Measurements from ENCODE around the gene NHERF1. TPM values are rescaled to one million over a fixed set of nuclear protein-coding genes. Genes with fewer than 3 reads are reported as not detected.

NHERF1 gene
- total and polyA plus RNA-seq, 2 donors (not counting 1 experiment from before 2014, with no cell fraction given): 56.2 to 81.8 TPM

- Histone ChIP-seq H3K4me2 (replicated peaks; ENCODE audit: low read depth, low read length, poor library complexity, severe bottlenecking) (no peak overlapping the region), H3K4me1 (ENCODE audit: control insufficient read depth in 2 of 2, insufficient read depth in 2 of 2, low read length in 2 of 2) (peaks cover 15 to 19% of the 10 kb centered on the region in 2 donors), H2AFZ (ENCODE audit: insufficient read depth, low read depth, low read length, poor library complexity, severe bottlenecking) (no peak overlapping the region), H3K79me2 (ENCODE audit: control insufficient read depth, insufficient read depth, low read length) (peaks cover 27% of the 10 kb centered on the region), H3K9me3 (ENCODE audit: control extremely low read depth in 1 of 3, control insufficient read depth in 2 of 3, insufficient read depth in 1 of 3, low read length in 2 of 3) (no peaks in the 10 kb centered on the region), H3K36me3 (replicated peaks in 1 of 2; ENCODE audit: control extremely low read depth in 1 of 2, control insufficient read depth in 1 of 2, extremely low read depth in 1 of 2, insufficient read depth in 2 of 2, low read length in 1 of 2) (peaks cover 1 to 51% of the 10 kb centered on the region in 2 experiments), H3K4me3 (ENCODE audit: control extremely low read depth in 1 of 5, extremely low read depth in 1 of 5, insufficient read depth in 1 of 5, low read depth in 2 of 5, low read length in 4 of 5) (no peak overlapping the region), H3K27me3 (replicated peaks in 1 of 4; ENCODE audit: control extremely low read depth in 1 of 4, control insufficient read depth in 3 of 4, insufficient read depth in 4 of 4, low read length in 3 of 4) (no peaks in the 10 kb centered on the region), H3K9ac (ENCODE audit: low read length) (no peak overlapping the region), H3K27ac (ENCODE audit: low read length in 2 of 2) (no peak overlapping the region), H4K20me1 (ENCODE audit: control insufficient read depth, insufficient read depth, low read length, poor library complexity, severe bottlenecking) (peaks cover 51% of the 10 kb centered on the region)
- no peaks in the 10 kb centered on the region for H3K27me3 Mint-ChIP-seq
- H3K9me3 Mint-ChIP-seq (ENCODE audit: insufficient read depth): no peaks in the 10 kb centered on the region
- WGBS (ENCODE audit: insufficient coverage): 96% methylated on average over 6 of the region's 6 CpGs
- peaks cover 38% of the 10 kb centered on the region for H3K4me1 Mint-ChIP-seq
- H3K4me3 Mint-ChIP-seq: peak overlapping the region; percentile 50
- TF ChIP-seq EZH2 (IDR thresholded peaks at IDR 0.05; ENCODE audit: borderline replicate concordance, insufficient read depth, low read depth, low read length, poor library complexity, severe bottlenecking) (no peak), CTCF (IDR thresholded peaks at IDR 0.05) (no peak)
- intact Hi-C loops (cut with micrococcal nuclease): no loop called here
- DNase-seq (no peak), ATAC-seq (ENCODE audit: low read depth) (no peak)
- ChIA-PET POLR2A (interaction anchor here (0.8 kb wide), 1 partner anchor 9 kb away, joined by 3 read pairs; no protein-coding TSS in a partner anchor), CTCF (interaction anchor here (0.9 to 9.5 kb wide), 7 partner anchors 10 to 116 kb away, joined by 3 to 191 read pairs (median 6); no protein-coding TSS in a partner anchor)
- no peak overlapping the region for H3K27ac Mint-ChIP-seq
Measured at GRCh38 chr17:74773414-74773813, 25.0 kb downstream of the NHERF1 start.

- Mint-ChIP-seq H3K4me3 (peak overlapping the region; percentile 50), H3K9me3 (ENCODE audit: insufficient read depth) (no peaks in the 10 kb centered on the region), H3K27ac (no peak overlapping the region), H3K4me1 (peaks cover 40% of the 10 kb centered on the region), H3K27me3 (no peaks in the 10 kb centered on the region)
- TF ChIP-seq EZH2 (IDR thresholded peaks at IDR 0.05; ENCODE audit: borderline replicate concordance, insufficient read depth, low read depth, low read length, poor library complexity, severe bottlenecking) (no peak), CTCF (IDR thresholded peaks at IDR 0.05) (no peak)
- no peak overlapping the region for H3K27ac ChIP-seq (ENCODE audit: low read length in 2 of 2)
- H3K4me2 ChIP-seq (replicated peaks; ENCODE audit: low read depth, low read length, poor library complexity, severe bottlenecking): no peak overlapping the region
- peaks cover 1 to 46% of the 10 kb centered on the region in 2 experiments for H3K36me3 ChIP-seq (replicated peaks in 1 of 2; ENCODE audit: control extremely low read depth in 1 of 2, control insufficient read depth in 1 of 2, extremely low read depth in 1 of 2, insufficient read depth in 2 of 2, low read length in 1 of 2)
- CTCF ChIA-PET: interaction anchor here (0.7 to 9.5 kb wide), 8 partner anchors 24 to 117 kb away, joined by 3 to 191 read pairs (median 6); no protein-coding TSS in a partner anchor
- H4K20me1 ChIP-seq (ENCODE audit: control insufficient read depth, insufficient read depth, low read length, poor library complexity, severe bottlenecking): peaks cover 51% of the 10 kb centered on the region
- no peaks in the 10 kb centered on the region for H3K27me3 ChIP-seq (replicated peaks in 1 of 4; ENCODE audit: control extremely low read depth in 1 of 4, control insufficient read depth in 3 of 4, insufficient read depth in 4 of 4, low read length in 3 of 4)
- intact Hi-C loops (cut with micrococcal nuclease): no loop called here
- peaks cover 16 to 21% of the 10 kb centered on the region in 2 donors for H3K4me1 ChIP-seq (ENCODE audit: control insufficient read depth in 2 of 2, insufficient read depth in 2 of 2, low read length in 2 of 2)
- no peak for DNase-seq
- no peak for ATAC-seq (ENCODE audit: low read depth)
- no peak overlapping the region for H3K4me3 ChIP-seq (ENCODE audit: control extremely low read depth in 1 of 5, extremely low read depth in 1 of 5, insufficient read depth in 1 of 5, low read depth in 2 of 5, low read length in 4 of 5)
- POLR2A ChIA-PET: interaction anchor here (0.5 to 3.3 kb wide), 3 partner anchors 10 to 99 kb away, joined by 3 to 18 read pairs (median 17); partner anchors contain the start of gene RAB37
- no peaks in the 10 kb centered on the region for H3K9me3 ChIP-seq (ENCODE audit: control extremely low read depth in 1 of 3, control insufficient read depth in 2 of 3, insufficient read depth in 1 of 3, low read length in 2 of 3)
- peaks cover 27% of the 10 kb centered on the region for H3K79me2 ChIP-seq (ENCODE audit: control insufficient read depth, insufficient read depth, low read length)
- 98% methylated on average over 5 of the region's 6 CpGs for WGBS (ENCODE audit: insufficient coverage)
- H2AFZ ChIP-seq (ENCODE audit: insufficient read depth, low read depth, low read length, poor library complexity, severe bottlenecking): no peak overlapping the region
- no peak overlapping the region for H3K9ac ChIP-seq (ENCODE audit: low read length)
Measured at GRCh38 chr17:74773871-74774286, 25.5 kb downstream of the NHERF1 start.
